SK-N-MC (cell line): ENCODE data around the gene C20orf96.
"Not testable (repeated sequence)": the region's sequence is repeated elsewhere in the genome, so short reads cannot be mapped to it uniquely, and the experiment has no call there.

ENCODE experiments used
- DNase-seq: peaks from one replicate; pipeline ENCODE4 v3.0.0-alpha.2; 2011; ENCODE audit warnings: low read depth, low spot score
- H3K27ac ChIP-seq: fragments of 200-600 bp; sonication (generic); 2 replicates; pipeline ENCODE4 v1.5.1; 2016; ENCODE audit warnings: mixed run types
- H3K36me3 ChIP-seq: fragments of 200-600 bp; sonication (generic); 2 replicates; pipeline ENCODE4 v1.6.1; 2017; ENCODE audit warnings: antibody characterized with exemption, low read length, mixed read lengths; ENCODE audit not compliant: insufficient read depth
- H3K4me3 ChIP-seq: fragments of 200-600 bp; sonication (generic); 2 replicates; pipeline ENCODE4 v1.5.1; 2016
- H3K9ac ChIP-seq: fragments of 200-600 bp; sonication (generic); 2 replicates; pipeline ENCODE4 v1.8.0; 2017; ENCODE audit warnings: mixed run types, mixed read lengths; ENCODE audit not compliant: insufficient read length
- H3K9me3 ChIP-seq: fragments of 200-600 bp; sonication (generic); 2 replicates; pipeline ENCODE4 v1.6.1; 2017; ENCODE audit warnings: low read depth, mild to moderate bottlenecking, antibody characterized with exemption, low read length, moderate library complexity, mixed read lengths
- EZH2 ChIP-seq: fragments of 200-600 bp; sonication (generic); IDR thresholded peaks from one replicate; pipeline ENCODE4 v1.6.1; 2017; ENCODE audit warnings: antibody characterized with exemption
- FOXP2 ChIP-seq: optimal IDR thresholded peaks from 2 replicates; pipeline ENCODE3; 2011; ENCODE audit warnings: mild to moderate bottlenecking, moderate library complexity; ENCODE audit not compliant: insufficient read depth; ENCODE audit errors: extremely low read length, control extremely low read depth
- POLR2AphosphoS5 ChIP-seq: IDR thresholded peaks from 2 replicates; pipeline ENCODE4 v1.6.1; 2012; ENCODE audit warnings: mild to moderate bottlenecking, low read depth, low read length, borderline replicate concordance

The C20orf96 gene

DNA sequence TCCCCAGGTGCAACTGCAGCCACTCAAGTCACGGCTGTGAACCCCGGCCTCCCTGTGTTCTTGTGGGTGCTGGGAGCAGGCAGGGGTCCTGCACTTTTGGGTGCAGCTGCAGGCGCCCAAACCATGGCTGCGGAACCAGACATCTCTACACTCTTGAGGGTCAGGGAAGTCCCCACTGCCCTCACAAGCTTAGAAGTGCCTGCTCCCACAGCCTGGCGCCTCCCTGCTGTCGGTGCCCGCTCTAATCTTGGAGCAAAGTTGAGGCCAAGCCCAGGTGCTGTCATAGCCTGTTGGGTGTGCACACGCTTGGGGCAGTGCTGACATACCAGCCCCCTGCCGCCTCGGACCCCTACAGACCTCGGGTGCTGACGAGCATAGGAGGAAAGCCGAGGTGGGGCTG, 26.8 kb downstream of the C20orf96 start:
- TF ChIP-seq FOXP2 = no peak
- TF ChIP-seq POLR2AphosphoS5 = no peak
- TF ChIP-seq EZH2 = no peak
- Histone ChIP-seq H3K9me3 (no peaks in the 10 kb centered on the region), H3K36me3 (no peaks in the 10 kb centered on the region), H3K9ac (no peak overlapping the region), H3K27ac (no peak overlapping the region), H3K4me3 (no peak overlapping the region)
- DNase-seq = no peak

DNA sequence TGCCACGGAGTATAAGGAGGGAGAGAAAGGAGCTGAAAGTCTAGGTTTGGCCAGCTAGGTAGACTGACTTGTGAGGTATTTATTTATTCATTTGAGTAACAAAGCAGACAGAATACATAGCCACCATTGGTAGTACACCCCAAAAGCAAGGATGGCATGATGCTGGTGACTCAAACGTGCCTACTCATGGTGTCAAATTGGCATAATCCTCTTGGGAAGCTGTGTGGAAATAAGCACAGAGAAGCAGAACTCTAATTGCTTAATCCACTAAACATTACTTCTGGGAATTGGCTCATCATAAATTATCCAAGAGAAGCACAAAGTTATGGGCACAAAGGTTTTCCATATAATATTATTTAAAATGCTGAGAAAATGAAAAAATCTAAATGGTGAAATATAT, 30.6 kb downstream of the C20orf96 start:
- H3K9me3 ChIP-seq = no peaks in the 10 kb centered on the region
- no peak for DNase-seq
- no peaks in the 10 kb centered on the region for H3K36me3 ChIP-seq
- no peak overlapping the region for H3K27ac ChIP-seq
- no peak overlapping the region for H3K9ac ChIP-seq
- TF ChIP-seq EZH2 = no peak
- TF ChIP-seq FOXP2 = no peak
- TF ChIP-seq POLR2AphosphoS5 = no peak
- no peak overlapping the region for H3K4me3 ChIP-seq

DNA sequence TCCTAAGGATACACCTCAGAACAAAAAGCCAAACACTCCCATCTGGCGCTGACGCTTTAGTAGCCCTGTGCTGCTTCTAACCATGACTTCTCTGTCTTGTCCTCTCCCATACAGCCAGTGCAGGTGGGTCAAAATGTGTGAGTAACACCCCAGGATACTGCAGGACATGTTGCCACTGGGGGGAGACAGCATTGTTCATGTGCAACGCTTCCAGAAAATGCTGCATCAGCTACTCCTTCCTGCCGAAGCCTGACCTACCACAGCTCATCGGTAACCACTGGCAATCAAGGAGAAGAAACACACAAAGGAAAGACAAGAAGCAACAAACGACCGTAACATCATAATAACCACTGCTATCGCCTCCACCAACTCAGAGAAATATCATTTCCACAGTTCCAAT, 31.6 kb downstream of the C20orf96 start:
- DNase-seq = no peak
- Histone ChIP-seq H3K9ac (no peak overlapping the region), H3K9me3 (no peaks in the 10 kb centered on the region), H3K27ac (no peak overlapping the region), H3K4me3 (no peak overlapping the region), H3K36me3 (no peaks in the 10 kb centered on the region)
- TF ChIP-seq POLR2AphosphoS5 (no peak), EZH2 (no peak), FOXP2 (no peak)

DNA sequence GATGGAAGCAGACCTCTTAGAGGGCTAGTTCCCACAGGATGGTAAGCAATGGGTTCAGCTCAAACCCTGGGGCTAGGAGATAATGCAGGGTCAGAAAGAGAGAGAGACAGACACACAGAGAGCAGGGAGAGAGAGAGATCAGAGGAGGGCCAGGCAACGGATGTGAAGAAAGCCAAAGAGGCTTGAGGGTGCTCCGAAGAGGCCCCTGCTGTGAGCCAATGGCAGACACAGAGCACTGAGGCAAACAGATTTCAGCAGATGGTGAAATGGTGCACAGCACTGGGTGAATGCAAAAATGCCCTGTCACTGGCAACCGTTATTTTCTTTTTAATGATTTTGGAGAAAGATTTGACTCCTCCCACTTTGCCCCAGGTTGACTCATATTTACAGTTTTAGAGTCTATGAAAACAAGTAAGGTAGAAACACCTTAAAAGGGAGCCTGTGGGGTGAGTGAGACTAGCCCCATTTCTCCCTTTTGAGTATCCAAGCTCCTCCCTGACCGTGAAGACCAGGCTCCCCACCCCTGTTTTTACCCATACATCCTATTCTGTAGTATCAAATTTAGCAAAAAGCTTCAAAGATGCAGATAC, 32.2 kb downstream of the C20orf96 start:
- Histone ChIP-seq H3K4me3 (no peak overlapping the region), H3K9ac (no peak overlapping the region), H3K27ac (no peak overlapping the region), H3K36me3 (no peaks in the 10 kb centered on the region), H3K9me3 (no peaks in the 10 kb centered on the region)
- no peak for DNase-seq
- TF ChIP-seq POLR2AphosphoS5 (no peak), EZH2 (no peak), FOXP2 (no peak)

DNA sequence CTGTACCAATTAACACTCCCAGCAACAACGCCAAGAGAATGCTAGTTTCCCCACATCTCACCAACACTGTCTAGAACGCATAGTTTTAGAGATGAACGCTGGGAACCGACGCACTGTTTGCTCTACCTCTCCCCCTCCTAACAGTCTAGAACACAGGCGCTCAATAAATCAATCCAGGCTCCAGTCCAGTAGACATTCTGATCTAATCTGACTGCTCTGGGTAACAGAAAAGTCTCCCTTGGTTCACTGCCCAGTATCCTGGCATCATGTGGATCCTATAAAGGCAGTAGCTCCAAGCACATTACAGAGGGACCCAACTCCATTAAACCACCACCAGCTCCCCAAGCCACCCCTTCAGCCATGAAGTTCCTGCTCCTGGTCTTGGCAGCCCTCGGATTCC, 33.1 kb downstream of the C20orf96 start, which contains the start of gene DEFB132:
TSS of gene DEFB132 (plus strand) at position 306 of the 400 bp plus-strand sequence. CDS start at position 361, 55 bp downstream.
- TF ChIP-seq FOXP2 = no peak
- no peak for TF ChIP-seq POLR2AphosphoS5
- no peak for TF ChIP-seq EZH2
- H3K27ac ChIP-seq = no peak within 1 kb of the TSS

DNA sequence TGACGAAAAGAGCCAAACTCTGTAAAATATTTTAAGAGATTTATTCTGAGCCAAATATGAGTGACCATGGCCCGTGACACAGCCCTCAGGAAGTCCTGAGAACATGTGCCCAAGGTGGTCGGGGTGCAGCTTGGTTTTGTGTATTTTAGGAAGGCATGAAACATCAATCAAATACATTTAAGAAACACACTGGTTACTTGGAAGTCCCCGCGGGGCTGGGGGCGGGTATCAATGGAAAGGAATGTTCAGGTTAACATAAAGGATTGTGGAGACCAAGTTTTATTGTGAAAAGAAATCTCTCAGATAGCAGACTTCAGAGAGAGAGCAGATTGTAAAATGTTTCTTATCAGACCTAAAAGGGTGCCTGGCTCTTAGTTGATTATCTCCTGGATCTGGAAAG, 37.1 kb downstream of the C20orf96 start:
- not testable (repeated sequence) for H3K9me3 ChIP-seq, H3K4me3 ChIP-seq, H3K36me3 ChIP-seq, H3K27ac ChIP-seq, H3K9ac ChIP-seq, DNase-seq

More for the DNA sequence above, 33.1 kb downstream of the C20orf96 start, which contains the start of gene DEFB132:
- H3K36me3 ChIP-seq = no peaks in the 10 kb centered on the region
- no peak within 1 kb of the TSS for H3K9ac ChIP-seq
- no peaks in the 10 kb centered on the region for H3K9me3 ChIP-seq
- H3K4me3 ChIP-seq = no peak within 1 kb of the TSS
- no peak for DNase-seq

DNA sequence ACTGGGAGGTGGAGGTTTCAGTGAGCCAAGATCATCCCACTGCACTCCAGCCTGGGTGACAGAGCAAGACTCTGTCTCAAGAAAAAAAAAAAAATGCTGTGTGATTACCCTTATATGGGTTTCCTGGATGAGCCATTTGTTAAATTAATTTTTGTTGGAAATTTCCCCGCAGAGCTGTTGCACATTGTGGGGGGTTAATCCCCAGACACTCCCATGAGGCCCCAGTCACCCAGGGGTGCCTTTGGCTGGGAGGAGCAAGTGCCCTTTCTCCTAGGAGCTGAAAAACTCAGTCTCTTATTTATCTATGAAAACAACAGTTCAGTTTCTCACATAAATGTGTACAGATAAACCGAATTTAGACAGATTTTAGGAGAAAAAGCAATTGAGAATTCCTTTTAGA, 37.7 kb downstream of the C20orf96 start:
- Histone ChIP-seq H3K27ac (no peak overlapping the region; the same call in 1 of the 2 replicates), H3K9ac (no peak overlapping the region), H3K9me3 (no peaks in the 10 kb centered on the region), H3K4me3 (no peak overlapping the region), H3K36me3 (no peaks in the 10 kb centered on the region)
- DNase-seq = no peak
- TF ChIP-seq FOXP2 = no peak
- TF ChIP-seq POLR2AphosphoS5 = no peak
- no peak for TF ChIP-seq EZH2

DNA sequence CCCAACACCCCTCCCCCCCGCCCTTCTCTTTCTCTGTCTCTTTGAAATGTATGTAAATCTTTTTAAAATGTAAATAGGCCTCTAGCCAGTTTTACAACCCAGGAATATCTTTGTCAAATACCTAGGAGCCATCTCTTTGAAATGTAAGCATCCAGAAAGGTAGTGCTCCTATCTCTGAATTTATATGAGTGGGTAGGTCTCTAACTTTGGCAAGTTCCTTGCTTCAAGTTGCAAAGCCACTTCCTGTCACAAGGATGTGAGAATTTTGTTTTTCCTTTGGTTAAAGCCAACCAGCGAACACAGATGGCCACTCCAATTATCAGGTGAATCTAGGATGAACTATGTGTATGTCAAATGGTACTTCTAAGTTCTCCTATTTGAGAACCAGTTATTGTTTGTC, 39.2 kb downstream of the C20orf96 start:
- Histone ChIP-seq H3K9ac (no peak overlapping the region), H3K36me3 (no peaks in the 10 kb centered on the region), H3K27ac (no peak overlapping the region; the same call in 1 of the 2 replicates), H3K9me3 (no peaks in the 10 kb centered on the region; the same call in 1 of the 2 replicates), H3K4me3 (no peak overlapping the region)
- no peak for TF ChIP-seq POLR2AphosphoS5
- no peak for TF ChIP-seq EZH2
- TF ChIP-seq FOXP2 = no peak
- DNase-seq = no peak

DNA sequence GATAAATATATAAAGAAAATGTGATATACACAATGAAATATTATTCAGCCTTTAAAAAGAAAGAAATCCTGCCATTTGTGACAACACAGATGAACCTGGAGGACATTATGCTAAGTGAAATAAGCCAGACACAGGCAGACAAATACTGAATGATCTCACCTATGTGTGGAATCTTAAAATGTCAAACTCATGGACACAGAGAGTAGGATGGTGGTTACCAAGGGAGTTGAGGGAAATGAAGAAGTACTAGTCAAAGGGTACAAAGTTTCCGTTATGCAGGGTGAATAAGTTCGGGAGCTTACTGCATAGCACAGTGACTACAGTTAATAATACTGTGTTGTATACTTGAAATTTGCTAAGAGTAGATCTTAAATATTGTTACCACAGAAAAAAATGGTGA, 47.6 kb downstream of the C20orf96 start:
- H3K9ac ChIP-seq = no peak overlapping the region
- no peak overlapping the region for H3K4me3 ChIP-seq
- no peak for DNase-seq
- H3K36me3 ChIP-seq = no peaks in the 10 kb centered on the region
- H3K27ac ChIP-seq = no peak overlapping the region
- H3K9me3 ChIP-seq = no peaks in the 10 kb centered on the region; the same call in 1 of the 2 replicates
- TF ChIP-seq POLR2AphosphoS5 (no peak), FOXP2 (no peak), EZH2 (no peak)
